PC-9 (cell line): ENCODE results near the gene PASK.

Experiments
- EZH2 ChIP-seq: fragments of 200-600 bp; sonication (generic); IDR thresholded peaks from 2 replicates; pipeline ENCODE4 v1.8.0; 2017; ENCODE audit warnings: antibody characterized with exemption, low read depth
- TF ChIP-seq, protein P1 (sequence below): fragments of 200-600 bp; sonication (generic); conservative IDR thresholded peaks from 2 replicates; pipeline ENCODE4 v1.6.1; 2017; ENCODE audit warnings: mixed run types, antibody characterized with exemption, mild to moderate bottlenecking, moderate library complexity

DNA sequence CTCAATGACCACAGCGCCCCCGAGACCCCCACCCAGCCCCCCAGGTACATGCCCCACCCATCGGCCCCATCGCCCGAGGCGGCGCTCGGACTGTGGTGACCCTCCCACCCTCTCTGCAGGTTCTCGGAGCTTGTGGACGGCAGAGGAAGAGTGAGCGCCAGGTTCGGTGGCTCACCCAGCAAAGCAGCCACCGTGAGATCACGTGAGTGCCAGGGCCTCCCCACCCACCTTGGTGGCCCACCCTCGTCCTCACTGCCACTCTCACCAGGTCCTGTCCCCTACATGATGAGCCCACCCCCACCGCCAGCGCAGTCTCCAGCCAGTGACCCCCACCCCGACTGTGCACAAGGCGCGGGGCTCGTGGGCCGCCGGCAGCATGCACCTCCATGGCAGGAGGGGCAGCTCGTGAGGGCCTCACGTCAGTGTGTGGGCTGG lies 77.6 kb downstream of the PASK start:
- TF ChIP-seq, protein P1, sequence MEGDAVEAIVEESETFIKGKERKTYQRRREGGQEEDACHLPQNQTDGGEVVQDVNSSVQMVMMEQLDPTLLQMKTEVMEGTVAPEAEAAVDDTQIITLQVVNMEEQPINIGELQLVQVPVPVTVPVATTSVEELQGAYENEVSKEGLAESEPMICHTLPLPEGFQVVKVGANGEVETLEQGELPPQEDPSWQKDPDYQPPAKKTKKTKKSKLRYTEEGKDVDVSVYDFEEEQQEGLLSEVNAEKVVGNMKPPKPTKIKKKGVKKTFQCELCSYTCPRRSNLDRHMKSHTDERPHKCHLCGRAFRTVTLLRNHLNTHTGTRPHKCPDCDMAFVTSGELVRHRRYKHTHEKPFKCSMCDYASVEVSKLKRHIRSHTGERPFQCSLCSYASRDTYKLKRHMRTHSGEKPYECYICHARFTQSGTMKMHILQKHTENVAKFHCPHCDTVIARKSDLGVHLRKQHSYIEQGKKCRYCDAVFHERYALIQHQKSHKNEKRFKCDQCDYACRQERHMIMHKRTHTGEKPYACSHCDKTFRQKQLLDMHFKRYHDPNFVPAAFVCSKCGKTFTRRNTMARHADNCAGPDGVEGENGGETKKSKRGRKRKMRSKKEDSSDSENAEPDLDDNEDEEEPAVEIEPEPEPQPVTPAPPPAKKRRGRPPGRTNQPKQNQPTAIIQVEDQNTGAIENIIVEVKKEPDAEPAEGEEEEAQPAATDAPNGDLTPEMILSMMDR, result no peak
- no peak for TF ChIP-seq EZH2
